HepG2 (cell line): ENCODE results near the gene CLDN9. TPM values are rescaled to one million over a fixed set of nuclear protein-coding genes. Genes with fewer than 3 reads are reported as not detected.
A peak's percentile ranks its signal among the peaks of the same experiment; 100 is the strongest.

Source experiments
- CREM ChIP-seq, 2 experiments: sonication (generic) in 1 of 2; formaldehyde crosslinking in 1 of 2; IDR thresholded peaks; 2 replicates each; pipeline versions ENCODE4 v1.4.0 to v1.6.1; 2016 to 2020; ENCODE audit warnings: antibody characterized with exemption in 1 of 2, mild to moderate bottlenecking in 1 of 2, missing genetic modification reagents in 1 of 2
- HNRNPLL ChIP-seq: fragments of 200-400 bp; formaldehyde crosslinking; IDR thresholded peaks from 2 replicates; pipeline ENCODE4 v1.6.1; 2017; ENCODE audit warnings: mild to moderate bottlenecking, low read depth, low read length; ENCODE audit not compliant: poor library complexity, severe bottlenecking
- JUNB ChIP-seq: sonication (generic); formaldehyde crosslinking; IDR thresholded peaks from 2 replicates; pipeline ENCODE4 v1.8.0; 2022; ENCODE audit warnings: missing genetic modification reagents, mild to moderate bottlenecking, borderline replicate concordance
- KLF12 ChIP-seq: sonication (generic); formaldehyde crosslinking; IDR thresholded peaks from 2 replicates; pipeline ENCODE4 v1.4.0; 2020; ENCODE audit warnings: missing genetic modification reagents, borderline replicate concordance
- NR2F6 ChIP-seq, 2 experiments: IDR thresholded peaks; 2 replicates each; pipeline ENCODE4 v1.6.1; 2016; ENCODE audit warnings: antibody characterized with exemption in 1 of 2, mild to moderate bottlenecking in 1 of 2
- RARA ChIP-seq: IDR thresholded peaks from 2 replicates; pipeline ENCODE4 v1.6.1; 2016; ENCODE audit warnings: missing genetic modification reagents, missing compliant biosample characterization
- TOE1 ChIP-seq: sonication (generic); formaldehyde crosslinking; IDR thresholded peaks from 2 replicates; pipeline ENCODE4 v1.4.0; 2020; ENCODE audit warnings: mild to moderate bottlenecking, missing genetic modification reagents
- ZBTB7B ChIP-seq: sonication (generic); formaldehyde crosslinking; IDR thresholded peaks from 2 replicates; pipeline ENCODE4 v1.4.0; 2020; ENCODE audit warnings: missing genetic modification reagents
- ZNF234 ChIP-seq: sonication (generic); formaldehyde crosslinking; conservative IDR thresholded peaks from 2 replicates; pipeline ENCODE4 v1.5.1; 2020; ENCODE audit warnings: mild to moderate bottlenecking, missing genetic modification reagents
- ZNF354B ChIP-seq: sonication (generic); formaldehyde crosslinking; IDR thresholded peaks from 2 replicates; pipeline ENCODE4 v1.8.0; 2022; ENCODE audit warnings: mild to moderate bottlenecking, missing genetic modification reagents
- ZNF704 ChIP-seq: sonication (generic); formaldehyde crosslinking; IDR thresholded peaks from 2 replicates; pipeline ENCODE4 v1.8.1; 2023; ENCODE audit warnings: mild to moderate bottlenecking, inconsistent platforms, moderate library complexity, missing genetic modification reagents, borderline replicate concordance
- ZNF773 ChIP-seq: sonication (generic); formaldehyde crosslinking; IDR thresholded peaks from 2 replicates; pipeline ENCODE4 v1.4.0; 2020; ENCODE audit warnings: missing genetic modification reagents, borderline replicate concordance
- ZNF800 ChIP-seq: sonication (generic); formaldehyde crosslinking; IDR thresholded peaks from 2 replicates; pipeline ENCODE4 v1.4.0; 2020; ENCODE audit warnings: missing genetic modification reagents
- polyA plus RNA-seq, 8 experiments: library from polyadenylated mRNA; depleted of rRNA in 3 of 8; stranded (reverse) in 7 of 8; unstranded in 1 of 8; fragments of >200 nt; fragmentation: Illumina TruSeq in 4 of 8; extraction: Trizol in 4 of 8; gene quantifications; 2 replicates each; pipeline versions ENCODE4 v1.2.1 to v1.2.3, GENCODE V29; 2011 to 2016; ENCODE audit warnings: low read depth in 4 of 8, missing spikeins in 1 of 8, mixed read lengths in 1 of 8; ENCODE audit not compliant: insufficient read depth in 1 of 8
- total RNA-seq, 5 experiments: library from RNA; depleted of rRNA; stranded (reverse); fragments of >200 nt; fragmentation: Illumina TruSeq; extraction: Trizol; gene quantifications; 2 replicates each; pipeline ENCODE4 v1.2.3, GENCODE V29; 2016; ENCODE audit warnings: low read depth in 1 of 5

Gene CLDN9
- total and polyA plus RNA-seq, 2 of the 13 experiments (the other 11 are each of a cell fraction or from before 2014, with no cell fraction given), result 0.15 to 0.26 TPM

DNA sequence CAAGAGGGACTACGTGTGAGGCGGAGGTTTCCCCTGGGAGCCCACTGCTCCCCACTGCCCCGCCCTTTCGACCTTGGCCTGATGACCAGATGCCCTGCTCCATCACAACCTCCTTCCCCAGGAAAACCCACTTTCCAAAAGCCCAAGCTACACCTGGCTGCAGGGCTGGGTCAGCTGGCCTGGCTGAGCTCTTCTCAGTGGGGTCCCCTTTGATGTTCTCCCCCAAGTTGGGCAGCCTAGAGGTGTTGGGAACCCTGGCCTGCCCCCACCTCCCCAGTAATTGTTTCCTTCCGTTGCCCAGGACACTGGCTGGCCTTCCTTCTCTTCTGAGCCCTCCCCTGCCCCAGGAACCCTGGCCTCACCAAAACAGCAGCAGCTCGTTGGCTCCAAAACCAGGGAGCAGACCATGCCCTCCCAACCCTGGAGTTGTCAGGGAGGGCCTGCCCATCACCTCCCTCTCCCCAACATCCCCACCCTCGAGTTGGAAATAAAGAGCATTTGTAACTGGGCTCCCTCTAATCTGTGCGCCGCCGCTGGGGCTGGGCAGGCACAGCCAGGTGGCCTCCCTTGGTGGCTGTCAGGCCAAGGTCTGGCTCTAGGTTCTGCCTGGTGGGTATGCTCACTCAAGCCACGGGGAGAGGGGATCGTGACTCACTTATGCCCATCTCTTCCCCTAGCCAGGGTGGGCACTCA lies 1.4 kb downstream of the CLDN9 start (continued):
- no peak for TF ChIP-seq NR2F6 (IDR thresholded peaks at IDR 0.05)
- TF ChIP-seq NR2F6 (CRISPR knock-in tag; IDR thresholded peaks at IDR 0.05), result 0 out of 2 replicates have a peak, but pooled peaks have one; percentile 18
- TF ChIP-seq ZBTB7B (CRISPR knock-in tag), result peak; percentile 5; the same call in 1 of the 2 replicates
- TF ChIP-seq ZNF354B (CRISPR knock-in tag), result 0 out of 2 replicates have a peak, but pooled peaks have one; percentile 23
- no peak for TF ChIP-seq JUNB (CRISPR knock-in tag)
- peak; percentile 16 for TF ChIP-seq HNRNPLL
- TF ChIP-seq ZNF800, result 0 out of 2 replicates have a peak, but pooled peaks have one; percentile 24
- 0 out of 2 replicates have a peak, but pooled peaks have one; percentile 9 for TF ChIP-seq RARA (CRISPR knock-in tag)
- TF ChIP-seq KLF12 (CRISPR knock-in tag), result peak; percentile 26; the same call in 1 of the 2 replicates
- no peak for TF ChIP-seq CREM (IDR thresholded peaks at IDR 0.05)
- no peak for TF ChIP-seq CREM (CRISPR knock-in tag; IDR thresholded peaks at IDR 0.05)
- TF ChIP-seq ZNF234, result no peak
- TF ChIP-seq ZNF773, result no peak
- TF ChIP-seq TOE1 (CRISPR knock-in tag), result no peak
- TF ChIP-seq ZNF704 (CRISPR knock-in tag), result no peak
- TF ChIP-seq, all 625 proteins: peak for 8
